Measurements from ENCODE around the gene CTNND2. TPM values are rescaled to one million over a fixed set of nuclear protein-coding genes. Genes with fewer than 3 reads are reported as not detected.

The CTNND2 gene
- total RNA-seq, 1 donor from 2014 or later: 13.9 TPM

DNA sequence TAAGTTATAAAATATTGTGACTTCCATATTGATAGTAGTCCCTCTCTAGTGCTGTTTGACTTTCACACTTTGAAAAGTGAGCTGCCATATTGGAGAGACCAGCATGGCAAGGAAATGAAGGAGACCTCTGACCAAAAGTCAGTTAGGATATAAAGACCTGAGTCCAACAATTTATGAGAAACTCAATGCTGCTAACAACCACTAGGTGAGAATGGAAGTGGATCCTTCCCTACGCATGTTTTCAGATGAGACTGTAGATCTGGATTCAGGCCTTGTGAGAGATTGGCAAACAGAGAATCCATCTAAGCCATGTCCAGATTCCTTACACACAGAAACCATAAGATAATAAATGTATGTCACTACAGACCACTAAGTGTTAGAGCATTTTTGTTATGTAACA lies 81.6 kb downstream of the CTNND2 start:
- peaks cover 7% of the 10 kb centered on the region for H3K4me1 ChIP-seq
- Mint-ChIP-seq H3K27me3 (ENCODE audit: insufficient read depth, low read depth) (no peaks in the 10 kb centered on the region), H3K27ac (no peak overlapping the region), H3K4me3 (no peak overlapping the region), H3K36me3 (no peaks in the 10 kb centered on the region), H3K9me3 (peaks cover 14% of the 10 kb centered on the region), H3K4me1 (no peaks in the 10 kb centered on the region)
- no peaks in the 10 kb centered on the region for H3K36me3 ChIP-seq
- no peaks in the 10 kb centered on the region for H3K9me3 ChIP-seq (ENCODE audit: low read depth)
- no peaks in the 10 kb centered on the region for H4K20me1 ChIP-seq (ENCODE audit: low read depth)
- no peak for TF ChIP-seq EZH2phosphoT487 (IDR thresholded peaks at IDR 0.05)
- TF ChIP-seq, protein P1, sequence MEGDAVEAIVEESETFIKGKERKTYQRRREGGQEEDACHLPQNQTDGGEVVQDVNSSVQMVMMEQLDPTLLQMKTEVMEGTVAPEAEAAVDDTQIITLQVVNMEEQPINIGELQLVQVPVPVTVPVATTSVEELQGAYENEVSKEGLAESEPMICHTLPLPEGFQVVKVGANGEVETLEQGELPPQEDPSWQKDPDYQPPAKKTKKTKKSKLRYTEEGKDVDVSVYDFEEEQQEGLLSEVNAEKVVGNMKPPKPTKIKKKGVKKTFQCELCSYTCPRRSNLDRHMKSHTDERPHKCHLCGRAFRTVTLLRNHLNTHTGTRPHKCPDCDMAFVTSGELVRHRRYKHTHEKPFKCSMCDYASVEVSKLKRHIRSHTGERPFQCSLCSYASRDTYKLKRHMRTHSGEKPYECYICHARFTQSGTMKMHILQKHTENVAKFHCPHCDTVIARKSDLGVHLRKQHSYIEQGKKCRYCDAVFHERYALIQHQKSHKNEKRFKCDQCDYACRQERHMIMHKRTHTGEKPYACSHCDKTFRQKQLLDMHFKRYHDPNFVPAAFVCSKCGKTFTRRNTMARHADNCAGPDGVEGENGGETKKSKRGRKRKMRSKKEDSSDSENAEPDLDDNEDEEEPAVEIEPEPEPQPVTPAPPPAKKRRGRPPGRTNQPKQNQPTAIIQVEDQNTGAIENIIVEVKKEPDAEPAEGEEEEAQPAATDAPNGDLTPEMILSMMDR (IDR thresholded peaks at IDR 0.05): peak; percentile 26
- no peak overlapping the region for H2AFZ ChIP-seq (replicated peaks)
- H3K27me3 ChIP-seq: no peaks in the 10 kb centered on the region
- no peak for DNase-seq (ENCODE audit: low spot score)
- H3K27ac ChIP-seq: no peak overlapping the region
- H3K79me2 ChIP-seq (ENCODE audit: low read depth): no peaks in the 10 kb centered on the region
- H3K4me3 ChIP-seq: no peak overlapping the region
- H3K4me2 ChIP-seq: no peak overlapping the region
- H3F3A ChIP-seq (ENCODE audit: low read depth): no peaks in the 10 kb centered on the region
- H3K9ac ChIP-seq: no peak overlapping the region

DNA sequence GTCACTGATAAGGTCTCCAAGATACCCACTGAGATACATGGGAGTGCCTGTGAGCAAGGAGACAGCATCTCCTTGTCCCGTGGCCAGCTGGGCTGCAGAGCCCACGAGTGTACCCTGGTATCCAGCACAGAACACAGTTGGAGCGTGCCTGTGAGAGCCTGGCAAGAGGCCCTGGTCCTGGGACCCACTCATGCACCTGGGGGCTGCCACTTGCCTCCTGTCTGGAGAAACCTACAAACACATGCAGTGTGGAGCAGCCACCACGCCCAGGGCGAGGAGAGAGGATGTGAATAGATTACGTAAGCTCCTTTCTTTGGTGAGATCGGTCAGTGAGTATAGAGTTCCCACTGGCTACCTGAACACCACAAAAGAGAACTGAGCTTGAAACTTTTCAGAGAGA lies 88.3 kb downstream of the CTNND2 start:
- no peaks in the 10 kb centered on the region for H4K20me1 ChIP-seq (ENCODE audit: low read depth)
- H3K4me2 ChIP-seq: no peak overlapping the region
- Mint-ChIP-seq H3K27me3 (ENCODE audit: insufficient read depth, low read depth) (no peaks in the 10 kb centered on the region), H3K36me3 (no peaks in the 10 kb centered on the region), H3K9me3 (no peaks in the 10 kb centered on the region), H3K4me3 (no peak overlapping the region), H3K27ac (no peak overlapping the region), H3K4me1 (no peaks in the 10 kb centered on the region)
- H3F3A ChIP-seq (ENCODE audit: low read depth): no peaks in the 10 kb centered on the region
- H3K27ac ChIP-seq: no peak overlapping the region
- H3K9me3 ChIP-seq (ENCODE audit: low read depth): no peaks in the 10 kb centered on the region
- no peak overlapping the region for H2AFZ ChIP-seq (replicated peaks)
- DNase-seq (ENCODE audit: low spot score): no peak
- no peaks in the 10 kb centered on the region for H3K36me3 ChIP-seq
- no peaks in the 10 kb centered on the region for H3K27me3 ChIP-seq
- no peak overlapping the region for H3K4me3 ChIP-seq
- no peaks in the 10 kb centered on the region for H3K4me1 ChIP-seq
- H3K9ac ChIP-seq: no peak overlapping the region
- TF ChIP-seq, protein P1 (IDR thresholded peaks at IDR 0.05): no peak
- TF ChIP-seq EZH2 (IDR thresholded peaks at IDR 0.05) (no peak), EZH2phosphoT487 (IDR thresholded peaks at IDR 0.05) (no peak)
- H3K79me2 ChIP-seq (ENCODE audit: low read depth): no peaks in the 10 kb centered on the region

DNA sequence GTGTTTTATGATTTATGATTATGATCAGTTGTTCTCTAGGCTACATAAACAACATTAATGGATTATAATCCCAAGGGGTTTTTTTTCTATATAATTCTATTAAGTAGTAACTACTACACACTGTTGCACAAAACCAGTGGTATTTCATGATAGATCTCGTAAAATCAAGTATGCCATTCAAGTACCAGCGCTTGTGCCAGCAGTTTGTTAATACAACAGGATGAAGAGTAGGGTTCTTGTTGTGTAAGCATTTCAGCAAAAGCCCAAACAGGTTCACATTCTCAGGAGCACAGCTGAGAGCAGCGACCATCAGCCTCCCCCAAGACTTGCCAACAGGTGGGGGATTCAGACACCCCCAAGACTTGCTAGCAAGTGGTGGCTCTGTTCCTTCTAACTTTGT lies 88.8 kb downstream of the CTNND2 start:
- Histone ChIP-seq H3K79me2 (ENCODE audit: low read depth) (no peaks in the 10 kb centered on the region), H3K4me3 (no peak overlapping the region), H3K27me3 (no peaks in the 10 kb centered on the region), H3K4me1 (no peaks in the 10 kb centered on the region), H3F3A (ENCODE audit: low read depth) (no peaks in the 10 kb centered on the region), H3K9ac (no peak overlapping the region), H3K4me2 (no peak overlapping the region), H3K9me3 (ENCODE audit: low read depth) (no peaks in the 10 kb centered on the region), H3K36me3 (no peaks in the 10 kb centered on the region), H4K20me1 (ENCODE audit: low read depth) (no peaks in the 10 kb centered on the region), H2AFZ (replicated peaks) (no peak overlapping the region), H3K27ac (no peak overlapping the region)
- H3K27me3 Mint-ChIP-seq (ENCODE audit: insufficient read depth, low read depth): no peaks in the 10 kb centered on the region
- H3K27ac Mint-ChIP-seq: no peak overlapping the region
- H3K4me3 Mint-ChIP-seq: no peak overlapping the region
- H3K36me3 Mint-ChIP-seq: no peaks in the 10 kb centered on the region
- H3K9me3 Mint-ChIP-seq: no peaks in the 10 kb centered on the region
- TF ChIP-seq EZH2 (IDR thresholded peaks at IDR 0.05): no peak
- no peak for TF ChIP-seq EZH2phosphoT487 (IDR thresholded peaks at IDR 0.05)
- TF ChIP-seq, protein P1 (IDR thresholded peaks at IDR 0.05): no peak
- H3K4me1 Mint-ChIP-seq: no peaks in the 10 kb centered on the region
- DNase-seq (ENCODE audit: low spot score): no peak

DNA sequence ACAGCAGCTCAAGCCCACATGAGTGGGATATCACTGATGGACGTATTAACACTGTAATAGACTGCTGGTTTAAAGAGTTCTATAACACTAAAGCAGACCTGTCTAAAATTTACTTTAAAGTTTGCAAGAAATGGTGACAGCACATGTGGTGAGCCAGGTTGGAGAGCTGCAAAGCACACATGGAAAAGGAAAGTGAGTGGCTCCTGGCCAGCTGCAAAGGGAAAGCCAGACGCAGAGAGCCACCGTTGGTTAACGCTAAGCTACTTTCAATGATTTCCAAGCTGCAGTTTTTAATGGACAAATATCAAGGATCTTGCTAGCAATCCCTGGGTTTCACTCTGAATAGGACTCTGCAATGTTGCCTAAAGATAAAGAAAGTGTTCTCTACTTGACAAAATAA lies 89.9 kb downstream of the CTNND2 start:
- H3K36me3 Mint-ChIP-seq: no peaks in the 10 kb centered on the region
- no peak for DNase-seq (ENCODE audit: low spot score)
- no peak overlapping the region for H3K9ac ChIP-seq
- no peak overlapping the region for H2AFZ ChIP-seq (replicated peaks)
- H3K27me3 Mint-ChIP-seq (ENCODE audit: insufficient read depth, low read depth): no peaks in the 10 kb centered on the region
- no peaks in the 10 kb centered on the region for H4K20me1 ChIP-seq (ENCODE audit: low read depth)
- H3F3A ChIP-seq (ENCODE audit: low read depth): no peaks in the 10 kb centered on the region
- no peaks in the 10 kb centered on the region for H3K4me1 Mint-ChIP-seq
- TF ChIP-seq EZH2phosphoT487 (IDR thresholded peaks at IDR 0.05) (no peak), EZH2 (IDR thresholded peaks at IDR 0.05) (no peak)
- TF ChIP-seq, protein P1 (IDR thresholded peaks at IDR 0.05): no peak
- no peak overlapping the region for H3K27ac ChIP-seq
- H3K9me3 Mint-ChIP-seq: no peaks in the 10 kb centered on the region
- H3K27me3 ChIP-seq: no peaks in the 10 kb centered on the region
- no peak overlapping the region for H3K4me3 Mint-ChIP-seq
- no peak overlapping the region for H3K4me3 ChIP-seq
- H3K27ac Mint-ChIP-seq: no peak overlapping the region
- no peaks in the 10 kb centered on the region for H3K9me3 ChIP-seq (ENCODE audit: low read depth)
- no peaks in the 10 kb centered on the region for H3K36me3 ChIP-seq
- no peaks in the 10 kb centered on the region for H3K4me1 ChIP-seq
- H3K79me2 ChIP-seq (ENCODE audit: low read depth): no peaks in the 10 kb centered on the region
- H3K4me2 ChIP-seq: no peak overlapping the region
